Liver (tissue), 2 donors: ENCODE measurements around the gene HMX1.

ENCODE experiments used
- TF ChIP-seq, protein P1 (sequence below): IDR thresholded peaks from 2 replicates; pipeline ENCODE4 v1.6.1; 2016; ENCODE audit warnings: antibody characterized with exemption
- TF ChIP-seq, protein P2 (sequence below): fragments of 150-350 bp; IDR thresholded peaks from 2 replicates; pipeline ENCODE4 v1.5.1; 2017; ENCODE audit warnings: improper control_type of control experiment, low read depth, low read length; ENCODE audit not compliant: missing input control
- donor health status: healthy.

DNA sequence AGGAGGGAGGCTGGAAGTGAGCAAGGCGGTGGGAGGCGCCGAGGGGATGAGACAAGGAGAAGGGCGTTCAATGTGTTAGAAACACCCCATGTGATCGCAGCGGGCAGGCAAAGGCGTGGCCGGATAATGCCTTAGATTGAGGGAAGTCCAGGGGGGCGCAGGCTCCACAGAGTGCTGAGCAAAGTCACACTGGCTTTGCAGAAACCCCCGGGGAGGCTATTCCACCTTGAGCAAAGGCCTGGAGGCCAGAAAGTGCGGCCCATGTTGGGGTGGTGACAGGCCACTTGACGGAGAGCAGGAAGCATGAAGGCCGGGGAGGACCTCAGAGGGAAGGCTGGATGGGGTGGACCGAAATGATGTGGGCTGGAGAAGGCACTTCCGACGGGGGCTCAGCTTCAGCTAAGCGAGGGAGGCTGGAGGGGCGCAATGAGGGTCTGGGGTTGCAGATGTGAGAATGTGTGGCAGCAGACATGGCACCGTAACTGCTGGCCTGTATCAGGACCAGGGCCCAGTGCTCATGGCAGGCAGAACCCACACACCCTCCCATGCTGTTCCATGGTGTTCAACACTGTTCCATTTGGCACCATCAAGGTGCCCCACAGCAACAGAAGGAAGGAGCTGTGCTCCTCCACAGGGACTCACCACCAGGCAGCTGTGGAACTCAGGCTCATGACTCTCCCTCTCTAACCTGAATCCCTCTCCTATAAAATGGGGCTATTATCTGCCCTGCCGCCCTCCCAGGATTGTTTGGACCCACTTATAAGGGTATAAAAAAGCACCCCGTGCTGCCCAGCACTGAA, 50.3 kb downstream of the HMX1 start:
- TF ChIP-seq, protein P1, sequence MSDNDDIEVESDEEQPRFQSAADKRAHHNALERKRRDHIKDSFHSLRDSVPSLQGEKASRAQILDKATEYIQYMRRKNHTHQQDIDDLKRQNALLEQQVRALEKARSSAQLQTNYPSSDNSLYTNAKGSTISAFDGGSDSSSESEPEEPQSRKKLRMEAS: no peak
- TF ChIP-seq, protein P2, sequence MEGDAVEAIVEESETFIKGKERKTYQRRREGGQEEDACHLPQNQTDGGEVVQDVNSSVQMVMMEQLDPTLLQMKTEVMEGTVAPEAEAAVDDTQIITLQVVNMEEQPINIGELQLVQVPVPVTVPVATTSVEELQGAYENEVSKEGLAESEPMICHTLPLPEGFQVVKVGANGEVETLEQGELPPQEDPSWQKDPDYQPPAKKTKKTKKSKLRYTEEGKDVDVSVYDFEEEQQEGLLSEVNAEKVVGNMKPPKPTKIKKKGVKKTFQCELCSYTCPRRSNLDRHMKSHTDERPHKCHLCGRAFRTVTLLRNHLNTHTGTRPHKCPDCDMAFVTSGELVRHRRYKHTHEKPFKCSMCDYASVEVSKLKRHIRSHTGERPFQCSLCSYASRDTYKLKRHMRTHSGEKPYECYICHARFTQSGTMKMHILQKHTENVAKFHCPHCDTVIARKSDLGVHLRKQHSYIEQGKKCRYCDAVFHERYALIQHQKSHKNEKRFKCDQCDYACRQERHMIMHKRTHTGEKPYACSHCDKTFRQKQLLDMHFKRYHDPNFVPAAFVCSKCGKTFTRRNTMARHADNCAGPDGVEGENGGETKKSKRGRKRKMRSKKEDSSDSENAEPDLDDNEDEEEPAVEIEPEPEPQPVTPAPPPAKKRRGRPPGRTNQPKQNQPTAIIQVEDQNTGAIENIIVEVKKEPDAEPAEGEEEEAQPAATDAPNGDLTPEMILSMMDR: no peak
